Middle frontal gyrus (tissue), 1 donor: Measurements from ENCODE around the gene MAB21L3.
"Not testable (repeated sequence)": the region's sequence is repeated elsewhere in the genome, so short reads cannot be mapped to it uniquely, and the experiment has no call there.

ENCODE experiments used
- DNase-seq: peaks from one replicate; pipeline ENCODE4 v3.0.0-alpha.2; 2015; ENCODE audit warnings: low spot score; ENCODE audit errors: extremely low spot score

Gene MAB21L3

GRCh38 chr1:116133696-116134475 is 22.7 kb downstream of the MAB21L3 start:
- DNase-seq = no peak

DNA sequence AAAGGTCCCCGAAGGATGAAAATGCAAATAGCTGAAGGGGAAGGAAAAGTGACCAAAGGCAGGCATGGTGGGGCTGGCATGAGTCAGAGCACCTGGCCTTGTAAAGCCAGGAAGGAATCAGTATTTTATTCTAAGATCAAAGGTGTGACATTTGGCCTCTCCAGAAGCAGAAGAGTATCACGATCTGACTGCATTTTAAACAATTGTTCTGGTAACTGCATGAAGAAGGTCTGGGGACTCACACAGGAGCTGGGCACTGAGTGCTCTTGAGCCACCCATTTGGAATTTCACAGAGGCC is 23.2 kb downstream of the MAB21L3 start:
- DNase-seq = no peak

GRCh38 chr1:116138277-116138792 is 27.1 kb downstream of the MAB21L3 start:
- no peak for DNase-seq

DNA sequence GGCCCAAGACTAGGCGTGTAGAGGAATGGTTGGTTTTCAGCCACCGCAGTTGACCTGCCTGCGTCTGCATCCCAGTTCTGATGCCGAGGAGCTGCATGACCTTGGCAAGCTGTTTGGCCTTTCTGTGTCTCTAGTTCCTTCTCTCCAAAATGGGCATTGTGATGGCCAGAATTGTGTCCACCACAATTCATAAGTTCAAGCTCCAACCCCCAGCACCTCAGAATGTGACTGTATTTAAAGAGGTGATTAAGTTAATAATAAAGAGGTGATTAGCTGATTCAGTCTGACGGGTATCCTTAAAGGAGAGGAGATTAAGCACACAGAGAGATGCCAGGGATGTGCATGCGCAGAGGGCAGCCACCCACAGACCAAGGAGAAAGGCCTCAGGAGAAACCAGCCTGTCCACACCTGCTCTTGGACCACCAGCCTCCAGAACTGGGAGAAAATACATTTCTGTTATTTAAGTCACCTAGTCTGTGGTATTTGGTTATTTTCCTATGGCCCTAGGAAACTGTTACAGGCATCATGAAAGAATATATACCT is 28.5 kb downstream of the MAB21L3 start:
- no peak for DNase-seq

- no peak for DNase-seq
These were observed 33.0 kb downstream of the MAB21L3 start for GRCh38 chr1:116144151-116144550.

GRCh38 chr1:116146447-116147113 is 35.4 kb downstream of the MAB21L3 start:
- DNase-seq = not testable (repeated sequence)

GRCh38 chr1:116147114-116147510 is 35.9 kb downstream of the MAB21L3 start:
- DNase-seq = no peak

- no peak for DNase-seq
These were observed 36.8 kb downstream of the MAB21L3 start for GRCh38 chr1:116147972-116148371.

DNA sequence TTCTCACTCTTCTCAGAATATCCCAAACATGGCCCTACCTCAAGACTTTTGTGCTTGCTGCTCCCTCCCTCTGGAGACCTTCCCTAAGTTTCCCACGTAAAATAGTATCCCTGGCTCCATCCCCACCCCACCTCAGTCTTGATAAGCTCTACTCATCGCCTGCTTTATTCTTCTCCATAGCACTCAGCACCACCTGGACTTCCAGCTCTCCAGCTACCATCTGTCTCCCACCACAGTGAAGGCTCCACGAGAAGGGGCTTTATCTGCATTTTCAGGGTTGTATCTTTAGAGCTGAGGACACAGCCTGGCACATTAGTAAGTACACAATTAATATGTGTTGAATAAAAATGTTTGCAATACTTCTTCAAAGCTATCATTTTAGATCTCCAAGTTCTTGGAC is 37.8 kb downstream of the MAB21L3 start:
- no peak for DNase-seq

DNA sequence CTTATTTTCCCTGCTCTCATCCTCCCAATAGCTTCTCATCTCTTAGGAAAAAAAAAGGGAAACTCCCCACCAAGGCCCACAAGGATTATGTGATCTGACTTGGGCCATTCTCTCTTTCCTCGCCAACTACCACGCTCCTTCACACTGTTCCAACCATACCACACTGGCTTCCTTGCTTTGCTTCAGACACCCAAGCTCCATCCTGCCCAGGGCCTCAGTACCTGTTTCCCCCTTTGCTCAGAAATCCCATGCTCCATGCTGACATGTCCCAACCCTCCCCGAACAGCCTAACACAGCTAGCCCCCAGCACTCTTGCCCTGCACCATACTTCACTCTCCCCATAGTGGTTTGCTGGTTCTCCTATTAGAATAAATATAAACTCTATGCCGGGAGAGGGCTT is 39.2 kb downstream of the MAB21L3 start:
- no peak for DNase-seq

DNA sequence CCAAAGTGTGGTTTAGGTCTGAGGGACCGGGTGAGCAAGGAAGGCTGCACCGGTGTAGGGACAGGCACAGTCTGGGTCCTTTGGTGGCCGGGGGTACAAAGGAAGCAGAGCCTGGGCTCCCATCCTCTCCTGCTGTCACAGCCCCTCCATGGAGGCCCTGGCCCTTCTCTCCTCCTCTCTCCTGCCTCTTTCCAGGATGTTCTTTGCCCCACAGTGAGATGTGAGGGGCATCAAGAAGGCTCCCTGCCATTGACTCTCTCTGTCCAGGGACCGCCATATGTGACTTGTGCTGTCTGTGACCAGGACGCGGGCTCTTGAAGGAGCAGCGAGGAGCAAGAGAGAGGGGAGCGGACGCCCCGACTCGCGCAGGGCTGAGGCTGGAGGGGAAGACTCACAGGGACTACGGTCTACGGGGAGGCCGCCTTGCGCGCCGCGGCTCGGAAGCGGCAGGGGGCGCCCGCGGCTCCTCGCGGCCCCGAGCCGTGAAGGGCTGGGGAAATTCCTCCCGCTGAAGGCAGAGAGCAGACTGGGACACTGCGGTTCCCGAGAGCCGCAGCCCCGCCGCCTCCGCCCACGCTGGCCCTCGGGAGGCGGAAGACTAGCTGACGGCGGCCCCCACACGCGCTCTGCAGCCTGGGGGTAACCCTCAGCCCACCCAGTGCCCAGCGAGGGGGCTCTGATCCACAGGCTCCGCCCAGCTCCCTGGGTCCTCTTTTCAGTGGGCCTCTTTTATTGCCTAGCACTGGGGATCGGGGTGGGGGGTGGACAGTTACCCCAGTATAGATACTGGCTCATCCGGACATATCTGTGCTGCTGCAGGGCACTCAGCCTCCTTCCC is 40.8 kb downstream of the MAB21L3 start:
- peak; percentile 60 for DNase-seq

DNA sequence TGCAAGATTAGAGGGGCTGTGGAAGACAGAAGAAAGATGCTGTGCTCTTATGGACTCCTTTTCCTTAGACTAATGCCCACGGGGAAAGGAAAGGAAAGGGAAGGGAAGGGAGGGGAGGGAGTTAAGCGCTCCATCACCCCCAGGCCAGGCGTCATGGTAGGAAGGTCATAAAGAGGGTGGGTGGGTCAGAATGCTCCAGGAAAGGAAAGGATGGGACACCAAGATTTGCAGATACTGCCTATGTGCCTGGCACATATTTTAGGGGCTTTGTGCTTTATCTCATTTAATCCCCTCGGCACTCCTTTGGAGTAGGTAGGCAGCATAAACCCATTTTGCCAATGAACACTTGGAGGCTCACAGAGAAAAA is 41.4 kb downstream of the MAB21L3 start:
- DNase-seq = no peak

GRCh38 chr1:116152950-116153691 is 41.9 kb downstream of the MAB21L3 start:
- no peak for DNase-seq

- DNase-seq = no peak
These were observed 42.5 kb downstream of the MAB21L3 start for GRCh38 chr1:116153692-116154031.

DNA sequence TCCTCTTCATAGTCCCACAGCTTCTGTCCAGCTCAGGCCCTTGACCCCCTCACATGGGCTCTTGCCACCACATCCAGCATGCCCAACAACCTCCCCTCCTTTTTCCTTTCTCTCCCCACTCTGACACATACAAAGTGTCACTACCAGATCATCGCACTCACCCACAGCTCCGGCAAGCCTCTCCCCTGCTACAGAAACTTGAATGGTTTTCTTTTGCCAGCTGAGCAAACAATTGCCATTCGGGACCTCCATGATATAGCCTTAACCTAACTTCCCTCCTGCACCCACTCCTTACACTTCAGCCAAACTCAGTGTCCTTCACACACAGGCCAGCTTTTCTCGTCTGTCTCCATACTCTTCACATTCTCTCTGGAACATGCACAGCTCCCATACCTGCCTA is 43.3 kb downstream of the MAB21L3 start:
- DNase-seq = no peak

DNA sequence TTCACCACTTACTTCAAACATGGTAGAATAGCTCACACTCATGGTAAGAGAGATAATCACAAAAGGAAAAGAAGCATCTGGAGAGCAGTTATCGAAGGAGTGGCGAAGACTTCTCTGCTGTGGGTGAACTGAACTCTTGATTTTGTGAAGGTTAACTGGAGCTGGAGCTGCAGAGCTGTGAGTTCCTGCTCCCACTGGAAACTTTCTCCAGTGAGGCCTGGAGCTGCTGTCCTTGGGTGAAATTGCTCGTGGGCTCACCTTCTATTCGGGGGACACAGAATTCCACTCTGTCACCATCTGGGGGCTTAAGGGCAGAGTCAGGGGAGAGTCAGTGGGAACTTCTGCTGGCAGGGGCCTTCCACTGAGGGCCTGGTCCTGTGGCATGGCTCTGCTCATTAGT is 45.9 kb downstream of the MAB21L3 start:
- no peak for DNase-seq

DNA sequence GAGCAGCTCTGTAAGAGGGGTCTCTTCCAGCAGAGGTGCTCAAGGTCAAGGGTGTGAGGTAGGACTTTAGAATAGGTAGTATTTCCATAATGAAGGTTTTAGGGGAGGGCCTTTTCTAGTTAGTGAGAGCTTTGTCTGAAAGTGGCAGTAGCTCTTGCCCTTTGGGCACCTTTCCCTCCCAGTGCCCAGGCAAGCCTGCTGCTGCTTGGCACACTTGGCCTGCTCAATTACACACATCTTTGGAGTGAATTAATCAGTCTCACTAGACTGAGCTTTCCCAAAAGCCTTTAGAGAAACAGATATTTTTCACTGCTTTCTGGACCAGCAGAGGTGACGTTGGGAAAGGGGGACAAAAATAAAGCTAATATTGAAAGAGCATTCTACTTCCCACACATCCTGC is 48.0 kb downstream of the MAB21L3 start:
- no peak for DNase-seq

DNA sequence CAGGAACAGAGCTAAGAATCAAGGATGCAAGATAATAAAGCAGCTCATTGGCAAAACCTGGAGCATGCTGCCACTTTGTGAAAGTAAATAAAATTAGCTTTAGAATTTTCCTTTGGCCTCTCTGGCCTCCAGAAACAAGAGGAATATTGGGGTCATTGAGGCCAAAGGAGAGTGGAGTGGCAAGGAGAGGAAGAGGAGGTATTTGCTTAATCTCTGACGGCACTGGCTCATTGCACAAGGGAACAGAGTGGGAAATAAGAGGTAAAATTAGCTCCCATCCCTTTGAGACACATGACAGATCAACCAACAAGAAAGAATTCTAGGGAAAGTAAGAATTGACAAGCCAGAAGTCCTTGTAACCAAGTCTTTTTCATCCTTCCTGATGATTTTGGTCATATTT is 48.4 kb downstream of the MAB21L3 start:
- no peak for DNase-seq

- no peak for DNase-seq
These were observed 50.2 kb downstream of the MAB21L3 start for GRCh38 chr1:116161390-116161789.

DNA sequence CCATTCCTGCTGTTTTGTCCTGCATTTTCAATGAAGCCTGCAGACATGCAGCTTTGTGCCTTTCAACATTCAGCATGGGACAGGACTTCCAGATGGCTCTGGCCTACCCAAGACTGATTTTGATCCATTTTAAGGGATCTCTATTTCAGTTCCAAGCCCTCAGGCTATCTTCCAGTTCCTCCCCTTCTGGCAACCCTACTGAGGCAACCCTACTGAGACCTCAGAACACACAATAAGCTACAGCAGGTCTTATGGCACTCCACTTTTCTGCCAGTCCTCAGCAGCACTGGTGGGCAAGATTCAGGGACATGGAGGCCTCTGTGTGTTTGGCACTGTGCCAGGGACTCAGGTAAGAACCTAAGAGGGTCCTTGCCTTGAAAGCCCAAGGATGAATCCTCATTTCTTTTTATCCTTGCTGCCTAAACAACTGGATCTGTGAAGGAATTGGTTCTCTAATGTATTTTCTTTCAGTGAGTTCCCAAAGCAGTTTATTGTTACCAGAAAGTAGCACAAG is 50.7 kb downstream of the MAB21L3 start:
- no peak for DNase-seq

- DNase-seq = no peak
These were observed 52.3 kb downstream of the MAB21L3 start for GRCh38 chr1:116163533-116163932.
